OCI-LY3 (cell line): ENCODE data around the gene ALDH1B1.

Experiments
- H2AFZ ChIP-seq: fragments of 200-600, 300-600 bp; shearing (Covaris generic); 2 replicates; pipeline ENCODE4 v1.6.0; 2014; ENCODE audit warnings: antibody characterized with exemption, low read depth, low read length
- H3K27ac ChIP-seq: fragments of 200-600, 300-600 bp; sonication (generic); 2 replicates; pipeline ENCODE4 v1.5.1; 2014; ENCODE audit warnings: mild to moderate bottlenecking, low read length, moderate library complexity, mixed read lengths
- H3K27me3 ChIP-seq: fragments of 200-600, 300-600 bp; sonication (generic); 2 replicates; pipeline ENCODE4 v1.6.1; 2014; ENCODE audit warnings: low read depth, low read length, mixed read lengths
- H3K36me3 ChIP-seq: fragments of 200-600, 300-600 bp; sonication (generic); replicated peaks from 2 replicates; pipeline ENCODE3; 2014; ENCODE audit warnings: low read depth, low read length, mixed read lengths
- H3K4me1 ChIP-seq: fragments of 300-600, 200-600 bp; sonication (generic); 2 replicates; pipeline ENCODE4 v1.6.1; 2014; ENCODE audit warnings: low read length, mixed read lengths
- H3K4me2 ChIP-seq: fragments of 200-600, 300-600 bp; sonication (generic); 2 replicates; pipeline ENCODE4 v1.6.1; 2014; ENCODE audit warnings: low read length, mixed read lengths
- H3K4me3 ChIP-seq: fragments of 300-600, 200-600 bp; sonication (generic); 2 replicates; pipeline ENCODE4 v1.5.1; 2014; ENCODE audit warnings: antibody characterized with exemption, mild to moderate bottlenecking, low read length, moderate library complexity
- H3K79me2 ChIP-seq: fragments of 300-600, 200-600 bp; shearing (Covaris generic); 2 replicates; pipeline ENCODE4 v1.6.1; 2014; ENCODE audit warnings: mild to moderate bottlenecking, low read length, mixed read lengths
- H3K9ac ChIP-seq: fragments of 300-600, 200-600 bp; shearing (Covaris generic); 2 replicates; pipeline ENCODE4 v1.6.0; 2014; ENCODE audit warnings: mild to moderate bottlenecking, low read length, moderate library complexity
- H3K9me3 ChIP-seq: fragments of 200-600, 300-600 bp; shearing (Covaris generic); 2 replicates; pipeline ENCODE4 v1.6.1; 2014; ENCODE audit warnings: low read length, mixed read lengths; ENCODE audit not compliant: insufficient read depth
- H4K20me1 ChIP-seq: fragments of 200-600, 300-600 bp; sonication (generic); 2 replicates; pipeline ENCODE4 v1.6.1; 2016; ENCODE audit warnings: low read length, mixed read lengths; ENCODE audit not compliant: insufficient read depth
- CTCF ChIP-seq: fragments of 200-600, 300-600 bp; sonication (generic); IDR thresholded peaks from 2 replicates; pipeline ENCODE4 v1.5.1; 2014; ENCODE audit warnings: antibody characterized with exemption, low read length, low read depth
- EZH2phosphoT487 ChIP-seq: fragments of 200-600 bp; shearing (Covaris generic); IDR thresholded peaks from 2 replicates; pipeline ENCODE4 v1.6.1; 2018; ENCODE audit warnings: antibody characterized with exemption, mixed run types, low read depth

ALDH1B1 gene

GRCh38 chr9:38416461-38416860 lies 24.0 kb downstream of the ALDH1B1 start:
- no peaks in the 10 kb centered on the region for H3K79me2 ChIP-seq
- H4K20me1 ChIP-seq, result no peaks in the 10 kb centered on the region
- no peak overlapping the region for H3K4me2 ChIP-seq
- no peak overlapping the region for H3K9ac ChIP-seq
- H3K36me3 ChIP-seq, result no peaks in the 10 kb centered on the region
- H3K27ac ChIP-seq, result no peak overlapping the region
- H2AFZ ChIP-seq, result no peak overlapping the region
- no peak overlapping the region for H3K4me3 ChIP-seq
- H3K9me3 ChIP-seq, result no peaks in the 10 kb centered on the region
- no peak for TF ChIP-seq CTCF
- no peak for TF ChIP-seq EZH2phosphoT487
- H3K4me1 ChIP-seq, result peaks cover 16% of the 10 kb centered on the region
- H3K27me3 ChIP-seq, result peaks cover 9% of the 10 kb centered on the region; the same call in 1 of the 2 replicates

GRCh38 chr9:38417003-38417945 lies 24.8 kb downstream of the ALDH1B1 start:
- TF ChIP-seq CTCF (peak; percentile 69), EZH2phosphoT487 (no peak)
- H3K27me3 ChIP-seq, result peaks cover 9% of the 10 kb centered on the region; the same call in 1 of the 2 replicates
- no peaks in the 10 kb centered on the region for H3K9me3 ChIP-seq

DNA sequence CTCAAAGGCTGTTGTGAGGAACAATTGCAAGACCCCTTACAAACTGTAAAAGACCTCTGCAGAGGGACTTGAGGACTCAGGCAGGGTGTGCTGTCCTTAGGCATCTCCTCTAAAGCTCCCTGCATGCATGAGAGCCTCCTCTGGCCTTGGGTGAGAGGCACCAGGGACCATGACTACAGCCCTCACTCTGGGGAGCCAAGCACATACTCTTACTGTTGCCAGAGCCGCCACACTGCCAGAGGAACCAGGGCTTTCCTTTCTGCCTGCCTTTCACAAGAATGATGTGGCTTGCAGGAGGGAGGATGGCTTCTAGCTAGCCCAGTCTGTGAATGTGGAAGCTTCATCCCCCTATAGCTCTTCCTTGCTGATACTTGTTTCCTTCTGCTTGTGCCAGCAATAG lies 25.9 kb downstream of the ALDH1B1 start:
- TF ChIP-seq CTCF (no peak), EZH2phosphoT487 (no peak)

More at GRCh38 chr9:38417003-38417945, 24.8 kb downstream of the ALDH1B1 start:
- H3K4me2 ChIP-seq, result no peak overlapping the region
- no peaks in the 10 kb centered on the region for H3K36me3 ChIP-seq
- H3K79me2 ChIP-seq, result no peaks in the 10 kb centered on the region
- no peak overlapping the region for H2AFZ ChIP-seq
- H3K27ac ChIP-seq, result no peak overlapping the region
- H3K9ac ChIP-seq, result no peak overlapping the region
- no peaks in the 10 kb centered on the region for H4K20me1 ChIP-seq
- H3K4me3 ChIP-seq, result no peak overlapping the region
- peaks cover 16% of the 10 kb centered on the region for H3K4me1 ChIP-seq

GRCh38 chr9:38419181-38419580 lies 26.7 kb downstream of the ALDH1B1 start:
- Histone ChIP-seq H2AFZ (no peak overlapping the region), H3K9ac (no peak overlapping the region), H3K79me2 (no peaks in the 10 kb centered on the region), H3K4me2 (no peak overlapping the region), H3K4me3 (no peak overlapping the region), H4K20me1 (no peaks in the 10 kb centered on the region), H3K27ac (no peak overlapping the region), H3K9me3 (no peaks in the 10 kb centered on the region), H3K36me3 (no peaks in the 10 kb centered on the region), H3K4me1 (0 out of 2 replicates have a peak, but pooled peaks cover 3% of the 10 kb centered on the region), H3K27me3 (peaks cover 5% of the 10 kb centered on the region; the same call in 1 of the 2 replicates)
- TF ChIP-seq EZH2phosphoT487 (no peak), CTCF (no peak)

More for the DNA sequence above, 25.9 kb downstream of the ALDH1B1 start:
- Histone ChIP-seq H3K9me3 (no peaks in the 10 kb centered on the region), H4K20me1 (no peaks in the 10 kb centered on the region), H3K27ac (no peak overlapping the region), H3K79me2 (no peaks in the 10 kb centered on the region), H3K27me3 (peaks cover 5% of the 10 kb centered on the region; the same call in 1 of the 2 replicates), H3K4me1 (peaks cover 9% of the 10 kb centered on the region), H3K36me3 (no peaks in the 10 kb centered on the region), H3K4me3 (no peak overlapping the region), H2AFZ (no peak overlapping the region), H3K4me2 (no peak overlapping the region), H3K9ac (no peak overlapping the region)
